Measurements from ENCODE around the gene POU3F1. TPM values are rescaled to one million over a fixed set of nuclear protein-coding genes. Genes with fewer than 3 reads are reported as not detected.

The POU3F1 gene
- total and polyA plus RNA-seq, 8 donors = 0.07 to 0.57 (median 0.08) TPM; not detected in 4

- Histone ChIP-seq H3K4me1 (peaks cover 5 to 13% (median 6%) of the 10 kb centered on the region in 3 donors), H3K4me3 (no peak overlapping the region), H3K27ac (no peak overlapping the region), H3K27me3 (no peaks in the 10 kb centered on the region), H3K9me3 (no peaks in the 10 kb centered on the region), H3K36me3 (no peaks in the 10 kb centered on the region)
- intact Hi-C loops (cut with DNase I) = no loop called here
- ATAC-seq (no peak), FAIRE-seq (no peak), DNase-seq (peak in 1 of 6 donors; percentile 33)
- no peak for TF ChIP-seq CTCF (IDR thresholded peaks at IDR 0.05)
- WGBS, 2 donors = 73 to 78% methylated on average over 8 of the region's 8 CpGs
Measured at GRCh38 chr1:38009088-38009840, 37.3 kb downstream of the POU3F1 start.

GRCh38 chr1:38006008-38006828 is 40.4 kb downstream of the POU3F1 start:
- ATAC-seq = no peak
- H3K36me3 ChIP-seq = no peaks in the 10 kb centered on the region
- WGBS, 2 donors = 72 to 78% methylated on average over 12 of the region's 12 CpGs
- H3K27ac ChIP-seq = peak overlapping the region in 1 of 4 donors; percentile 41
- H3K4me1 ChIP-seq = peaks cover 0 to 4% (median 0%) of the 10 kb centered on the region in 3 donors
- no peaks in the 10 kb centered on the region for H3K27me3 ChIP-seq
- peak overlapping the region in 2 of 4 donors; percentile 52 to 60 for H3K4me3 ChIP-seq
- FAIRE-seq = no peak
- H3K9me3 ChIP-seq = no peaks in the 10 kb centered on the region
- intact Hi-C loops (cut with DNase I) = no loop called here
- no peak for DNase-seq
- TF ChIP-seq CTCF (IDR thresholded peaks at IDR 0.05) = no peak

- DNase-seq (peak; percentile 69 to 89 (median 80)), ATAC-seq (peak; percentile 76 to 89 (median 83)), FAIRE-seq (no peak)
- Histone ChIP-seq H3K9me3 (no peaks in the 10 kb centered on the region), H3K36me3 (no peaks in the 10 kb centered on the region), H3K4me3 (peak within 1 kb of the TSS; percentile 33 to 60 (median 44)), H3K27me3 (no peaks in the 10 kb centered on the region), H3K4me1 (peaks cover 0 to 5% (median 0%) of the 10 kb centered on the region in 3 donors), H3K27ac (peak within 1 kb of the TSS in 1 of 4 donors; percentile 41)
- TF ChIP-seq CTCF (IDR thresholded peaks at IDR 0.05) = no peak
- intact Hi-C loops (cut with DNase I) = no loop called here
- WGBS, 2 donors = 3 to 6% methylated on average over 25 to 83 of the region's 83 CpGs
Measured at GRCh38 chr1:38005195-38006007, 41.2 kb downstream of the POU3F1 start, which contains the start of gene FHL3. Gene FHL3, minus strand, starts transcription at chr1:38005514. Its CDS starts 6,102 bp downstream, at chr1:37999412.

- peaks cover 0 to 14% (median 0%) of the 10 kb centered on the region in 3 donors for H3K4me1 ChIP-seq
- DNase-seq (peak in 1 of 6 donors; percentile 56), ATAC-seq (peak in 1 of 4 donors; percentile 3), FAIRE-seq (no peak)
- WGBS, 2 donors = 20 to 24% methylated on average over 26 of the region's 26 CpGs
- intact Hi-C loops (cut with DNase I) = no loop called here
- no peaks in the 10 kb centered on the region for H3K9me3 ChIP-seq
- H3K36me3 ChIP-seq = no peaks in the 10 kb centered on the region
- no peak for TF ChIP-seq CTCF (IDR thresholded peaks at IDR 0.05)
- H3K27me3 ChIP-seq = no peaks in the 10 kb centered on the region
- peak overlapping the region; percentile 33 to 60 (median 44) for H3K4me3 ChIP-seq
- H3K27ac ChIP-seq = no peak overlapping the region
Measured at GRCh38 chr1:38004284-38005108, 42.1 kb downstream of the POU3F1 start.
